GM23338 (cell line): ENCODE data around the gene PDF. TPM values are rescaled to one million over a fixed set of nuclear protein-coding genes. Genes with fewer than 3 reads are reported as not detected.

Experiments
- ATAC-seq: fragments of 200-7000 bp; cut with Tn5 transposase; 3 replicates; pipeline ENCODE4 v1.9.1; 2020
- DNase-seq: peaks from one replicate; pipeline ENCODE4 v3.0.0-alpha.2; 2015; ENCODE audit warnings: low spot score
- H2AFZ ChIP-seq: fragments of 200-600 bp; sonication (generic); 2 replicates; pipeline ENCODE4 v1.8.0; 2016; ENCODE audit warnings: antibody characterized with exemption, mild to moderate bottlenecking, moderate library complexity
- H3F3A ChIP-seq: fragments of 200-600 bp; sonication (generic); replicated peaks from 2 replicates; pipeline ENCODE4 v1.8.0; 2017; ENCODE audit warnings: antibody characterized with exemption, mixed run types, low read depth
- H3K27ac ChIP-seq: fragments of 200-600 bp; sonication (generic); 2 replicates; pipeline ENCODE4 v1.6.1; 2016; ENCODE audit warnings: low read depth
- H3K27me3 ChIP-seq: fragments of 200-600 bp; sonication (generic); 2 replicates; pipeline ENCODE4 v1.8.0; 2016; ENCODE audit warnings: mild to moderate bottlenecking, mixed run types, moderate library complexity; ENCODE audit not compliant: insufficient read depth
- H3K36me3 ChIP-seq: fragments of 200-600 bp; sonication (generic); 2 replicates; pipeline ENCODE4 v1.8.0; 2016; ENCODE audit warnings: mild to moderate bottlenecking; ENCODE audit not compliant: insufficient read depth
- H3K4me1 ChIP-seq: fragments of 200-600 bp; sonication (generic); 2 replicates; pipeline ENCODE4 v1.8.0; 2016; ENCODE audit warnings: mild to moderate bottlenecking, moderate library complexity; ENCODE audit not compliant: insufficient read depth
- H3K4me2 ChIP-seq: fragments of 200-600 bp; sonication (generic); 2 replicates; pipeline ENCODE4 v1.7.1; 2017; ENCODE audit warnings: mixed run types
- H3K4me3 ChIP-seq: fragments of 200-600 bp; sonication (generic); 2 replicates; pipeline ENCODE4 v1.6.1; 2016; ENCODE audit warnings: mixed run types
- H3K79me2 ChIP-seq: fragments of 200-600 bp; sonication (generic); replicated peaks from 2 replicates; pipeline ENCODE4 v1.8.0; 2017; ENCODE audit warnings: mild to moderate bottlenecking; ENCODE audit not compliant: insufficient read depth
- H3K9me2 ChIP-seq: fragments of 200-600 bp; sonication (generic); 2 replicates; pipeline ENCODE4 v1.8.0; 2017; ENCODE audit not compliant: insufficient read depth
- H4K20me1 ChIP-seq: fragments of 200-600 bp; sonication (generic); replicated peaks from 2 replicates; pipeline ENCODE4 v1.8.0; 2017; ENCODE audit warnings: mild to moderate bottlenecking; ENCODE audit not compliant: insufficient read depth
- H3K27ac Mint-ChIP-seq: 2 replicates; pipeline ENCODE4 v1.8.0; 2020; ENCODE audit warnings: inconsistent platforms, mild to moderate bottlenecking, moderate library complexity, mixed read lengths
- H3K27me3 Mint-ChIP-seq: 3 replicates; pipeline ENCODE4 v1.8.0; 2022; ENCODE audit warnings: low read depth, mild to moderate bottlenecking, moderate library complexity, mixed read lengths, inconsistent platforms; ENCODE audit not compliant: insufficient read depth, poor library complexity
- H3K36me3 Mint-ChIP-seq: 3 replicates; pipeline ENCODE4 v1.8.0; 2021; ENCODE audit warnings: low read depth, mild to moderate bottlenecking, inconsistent platforms, moderate library complexity, mixed read lengths
- H3K4me1 Mint-ChIP-seq: 3 replicates; pipeline ENCODE4 v1.8.0; 2020; ENCODE audit warnings: mild to moderate bottlenecking, inconsistent platforms, mixed read lengths
- H3K4me3 Mint-ChIP-seq: 3 replicates; pipeline ENCODE4 v1.8.0; 2021; ENCODE audit warnings: moderate library complexity, mild to moderate bottlenecking, inconsistent platforms, mixed read lengths
- H3K9me3 Mint-ChIP-seq: 3 replicates; pipeline ENCODE4 v1.8.0; 2020; ENCODE audit warnings: moderate library complexity, mild to moderate bottlenecking, inconsistent platforms, mixed read lengths
- CTCF ChIP-seq, 2 experiments: fragments of 200-600 bp in 1 of 2; sonication (generic) in 1 of 2; conservative IDR thresholded peaks; 2 replicates each; pipeline versions ENCODE4 v1.5.1 to v1.6.1; 2016 to 2017; ENCODE audit warnings: antibody characterized with exemption in 2 of 2, low read depth in 2 of 2, mild to moderate bottlenecking in 2 of 2, moderate library complexity in 1 of 2
- ETS1 ChIP-seq: IDR thresholded peaks from 2 replicates; pipeline ENCODE4 v1.6.1; 2016; ENCODE audit warnings: antibody characterized with exemption
- EZH2 ChIP-seq: fragments of 200-600 bp; sonication (generic); IDR thresholded peaks from one replicate; pipeline ENCODE4 v1.8.0; 2017; ENCODE audit warnings: antibody characterized with exemption, mild to moderate bottlenecking, low read depth; ENCODE audit not compliant: unreplicated experiment
- EZH2phosphoT487 ChIP-seq: fragments of 200-600 bp; sonication (generic); IDR thresholded peaks from one replicate; pipeline ENCODE4 v1.8.1; 2018; ENCODE audit warnings: antibody characterized with exemption; ENCODE audit not compliant: unreplicated experiment
- JUNB ChIP-seq: IDR thresholded peaks from one replicate; pipeline ENCODE4 v1.6.1; 2016; ENCODE audit warnings: antibody characterized with exemption; ENCODE audit not compliant: unreplicated experiment
- NANOG ChIP-seq: IDR thresholded peaks from 2 replicates; pipeline ENCODE4 v1.6.1; 2016; ENCODE audit warnings: antibody characterized with exemption, borderline replicate concordance
- POLR2AphosphoS5 ChIP-seq: IDR thresholded peaks from 2 replicates; pipeline ENCODE4 v1.6.1; 2016; ENCODE audit warnings: antibody characterized with exemption, low read depth
- REST ChIP-seq: IDR thresholded peaks from one replicate; pipeline ENCODE4 v1.6.1; 2018; ENCODE audit warnings: antibody characterized with exemption; ENCODE audit not compliant: unreplicated experiment
- STAT1 ChIP-seq: IDR thresholded peaks from one replicate; pipeline ENCODE4 v1.6.1; 2016; ENCODE audit warnings: antibody characterized with exemption; ENCODE audit not compliant: unreplicated experiment
- ZNF331 ChIP-seq: fragments of 250-450 bp; sonication (Bioruptor Pico); IDR thresholded peaks from 2 replicates; pipeline ENCODE4 v1.5.0; 2020; ENCODE audit warnings: low read depth, mild to moderate bottlenecking, moderate library complexity
- ZNF462 ChIP-seq: fragments of 250-450 bp; sonication (Bioruptor Pico); IDR thresholded peaks from 2 replicates; pipeline ENCODE4 v1.5.0; 2020; ENCODE audit warnings: mild to moderate bottlenecking, moderate library complexity
- polyA plus RNA-seq: library from polyadenylated mRNA; unstranded; fragments of >200 nt; fragmentation: Nextera tagmentation; extraction: Ambion mirVana; gene quantifications from 2 replicates; pipeline ENCODE4 v1.2.1, GENCODE V29; 2016
- total RNA-seq: library from RNA; depleted of rRNA; stranded (reverse); fragments of >200 nt; shearing (Covaris generic); gene quantifications from 2 replicates; pipeline ENCODE4 v1.2.3, GENCODE V29; 2014

The PDF gene
- total and polyA plus RNA-seq, 2 experiments from 2014 or later = 18.8 to 43.4 TPM

- Histone ChIP-seq H2AFZ (no peak overlapping the region), H3K79me2 (no peaks in the 10 kb centered on the region; the same call in 1 of the 2 replicates), H3K4me3 (no peak overlapping the region), H3K36me3 (no peaks in the 10 kb centered on the region), H3K27me3 (no peaks in the 10 kb centered on the region), H4K20me1 (no peaks in the 10 kb centered on the region), H3K9me2 (no peaks in the 10 kb centered on the region), H3K4me1 (no peaks in the 10 kb centered on the region), H3K4me2 (no peak overlapping the region), H3F3A (no peaks in the 10 kb centered on the region; the same call in 1 of the 2 replicates), H3K27ac (no peak overlapping the region)
- Mint-ChIP-seq H3K27me3 (no peaks in the 10 kb centered on the region), H3K4me1 (no peaks in the 10 kb centered on the region), H3K27ac (no peak overlapping the region), H3K36me3 (peaks cover 7% of the 10 kb centered on the region; the same call in 1 of the 3 replicates), H3K9me3 (no peaks in the 10 kb centered on the region), H3K4me3 (no peak overlapping the region)
- ATAC-seq = no peak
- DNase-seq = no peak
- TF ChIP-seq ZNF462 (CRISPR knock-in tag) (no peak), ETS1 (no peak), JUNB (no peak), ZNF331 (no peak), EZH2phosphoT487 (no peak), POLR2AphosphoS5 (no peak), EZH2 (no peak), STAT1 (no peak), NANOG (no peak), CTCF (conservative IDR thresholded peaks at IDR 0.05; ENCODE audit: low read depth in 2 of 2) (no peak), REST (no peak)
Measured at GRCh38 chr16:69277413-69277812, 53.0 kb downstream of the PDF start.
